Tongue (tissue), 2 donors: ENCODE data around the gene APBB2. TPM values are rescaled to one million over a fixed set of nuclear protein-coding genes. Genes with fewer than 3 reads are reported as not detected.
A peak's percentile ranks its signal among the peaks of the same experiment; 100 is the strongest.

Experiments
- DNase-seq: peaks from one replicate; pipeline ENCODE4 v3.0.0-alpha.2; 2015
- total RNA-seq: library from RNA; depleted of rRNA; stranded (reverse); fragments of >200 nt; gene quantifications from one replicate; pipeline ENCODE4 v1.2.3, GENCODE V29; 2014

Gene APBB2
- total RNA-seq, 1 donor from 2014 or later = 80.0 TPM

GRCh38 chr4:41134581-41134980 lies 79.8 kb downstream of the APBB2 start:
- DNase-seq = peak; percentile 41

- peak; percentile 59 for DNase-seq
Observed at GRCh38 chr4:41133454-41134018, 80.8 kb downstream of the APBB2 start.

GRCh38 chr4:41132055-41132683 lies 82.2 kb downstream of the APBB2 start:
- no peak for DNase-seq

- no peak for DNase-seq
Observed at GRCh38 chr4:41129936-41130440, 84.4 kb downstream of the APBB2 start.

- DNase-seq = no peak
Observed at GRCh38 chr4:41129128-41129754, 85.1 kb downstream of the APBB2 start.

- DNase-seq = peak; percentile 71
Observed at GRCh38 chr4:41125558-41126311, 88.6 kb downstream of the APBB2 start.

GRCh38 chr4:41124916-41125548 lies 89.3 kb downstream of the APBB2 start:
- no peak for DNase-seq

GRCh38 chr4:41122775-41123174 lies 91.6 kb downstream of the APBB2 start:
- DNase-seq = no peak

- no peak for DNase-seq
Observed at GRCh38 chr4:41122309-41122708, 92.0 kb downstream of the APBB2 start.

- no peak for DNase-seq
Observed at GRCh38 chr4:41121906-41122305, 92.4 kb downstream of the APBB2 start.

GRCh38 chr4:41120297-41121217 lies 93.8 kb downstream of the APBB2 start:
- DNase-seq = peak; percentile 68

- no peak for DNase-seq
Observed at GRCh38 chr4:41119867-41120295, 94.5 kb downstream of the APBB2 start.

GRCh38 chr4:41111791-41112190 lies 102.6 kb downstream of the APBB2 start:
- DNase-seq = no peak

- DNase-seq = no peak
Observed at GRCh38 chr4:41110050-41110449, 104.3 kb downstream of the APBB2 start.

- DNase-seq = no peak
Observed at GRCh38 chr4:41108481-41108880, 105.9 kb downstream of the APBB2 start.

- no peak for DNase-seq
Observed at GRCh38 chr4:41106694-41107419, 107.5 kb downstream of the APBB2 start.

GRCh38 chr4:41106081-41106480 lies 108.3 kb downstream of the APBB2 start:
- DNase-seq = no peak

GRCh38 chr4:41104155-41104554 lies 110.2 kb downstream of the APBB2 start:
- DNase-seq = no peak

GRCh38 chr4:41103657-41104056 lies 110.7 kb downstream of the APBB2 start:
- DNase-seq = no peak

GRCh38 chr4:41102414-41103092 lies 111.8 kb downstream of the APBB2 start:
- DNase-seq = no peak
